GM12875 (cell line): ENCODE data around the gene SLC39A3.

Experiments used
- H3K4me3 ChIP-seq: one replicate; pipeline ENCODE4 v1.5.1; 2011; ENCODE audit warnings: low read depth, low read length, control low read depth
- TF ChIP-seq, protein P1 (sequence below): IDR thresholded peaks from 2 replicates; pipeline ENCODE4 v1.5.1; 2011; ENCODE audit warnings: low read depth, mild to moderate bottlenecking, control low read depth, inconsistent platforms, low read length, moderate library complexity, borderline replicate concordance; ENCODE audit not compliant: insufficient read depth

The SLC39A3 gene

DNA sequence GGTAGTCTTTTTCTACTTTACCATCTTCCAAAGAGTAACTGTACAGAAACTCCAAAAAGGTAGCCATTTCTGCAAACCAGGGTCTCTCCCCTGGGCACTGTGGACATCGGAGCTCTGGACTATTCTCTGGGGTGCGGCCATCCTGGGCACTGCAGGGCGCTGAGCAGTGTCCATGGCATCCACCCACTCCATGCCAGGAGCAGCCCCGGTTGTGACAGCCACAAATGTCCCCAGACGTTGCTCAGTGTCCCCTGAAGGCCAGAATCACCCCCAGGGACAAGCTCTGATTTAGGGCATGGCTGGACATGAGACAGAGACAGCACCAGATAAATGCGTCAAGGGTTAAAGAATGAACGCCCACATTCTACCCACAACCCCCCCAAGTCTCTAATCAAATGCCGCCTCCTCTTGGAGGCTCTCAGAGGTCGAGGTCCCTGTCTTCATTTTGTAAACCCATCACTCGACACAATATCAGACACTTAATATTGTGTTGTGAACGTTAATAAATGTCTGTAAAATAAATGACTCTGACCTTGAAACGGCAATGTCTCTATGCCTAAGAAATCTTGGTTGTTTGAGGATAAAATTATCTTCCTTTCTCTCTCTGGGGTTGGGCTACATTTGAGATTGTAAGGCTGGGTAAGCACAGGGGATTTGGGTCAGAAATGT lies 46.2 kb downstream of the SLC39A3 start:
- TF ChIP-seq, protein P1, sequence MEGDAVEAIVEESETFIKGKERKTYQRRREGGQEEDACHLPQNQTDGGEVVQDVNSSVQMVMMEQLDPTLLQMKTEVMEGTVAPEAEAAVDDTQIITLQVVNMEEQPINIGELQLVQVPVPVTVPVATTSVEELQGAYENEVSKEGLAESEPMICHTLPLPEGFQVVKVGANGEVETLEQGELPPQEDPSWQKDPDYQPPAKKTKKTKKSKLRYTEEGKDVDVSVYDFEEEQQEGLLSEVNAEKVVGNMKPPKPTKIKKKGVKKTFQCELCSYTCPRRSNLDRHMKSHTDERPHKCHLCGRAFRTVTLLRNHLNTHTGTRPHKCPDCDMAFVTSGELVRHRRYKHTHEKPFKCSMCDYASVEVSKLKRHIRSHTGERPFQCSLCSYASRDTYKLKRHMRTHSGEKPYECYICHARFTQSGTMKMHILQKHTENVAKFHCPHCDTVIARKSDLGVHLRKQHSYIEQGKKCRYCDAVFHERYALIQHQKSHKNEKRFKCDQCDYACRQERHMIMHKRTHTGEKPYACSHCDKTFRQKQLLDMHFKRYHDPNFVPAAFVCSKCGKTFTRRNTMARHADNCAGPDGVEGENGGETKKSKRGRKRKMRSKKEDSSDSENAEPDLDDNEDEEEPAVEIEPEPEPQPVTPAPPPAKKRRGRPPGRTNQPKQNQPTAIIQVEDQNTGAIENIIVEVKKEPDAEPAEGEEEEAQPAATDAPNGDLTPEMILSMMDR = no peak
- H3K4me3 ChIP-seq = no peak overlapping the region

DNA sequence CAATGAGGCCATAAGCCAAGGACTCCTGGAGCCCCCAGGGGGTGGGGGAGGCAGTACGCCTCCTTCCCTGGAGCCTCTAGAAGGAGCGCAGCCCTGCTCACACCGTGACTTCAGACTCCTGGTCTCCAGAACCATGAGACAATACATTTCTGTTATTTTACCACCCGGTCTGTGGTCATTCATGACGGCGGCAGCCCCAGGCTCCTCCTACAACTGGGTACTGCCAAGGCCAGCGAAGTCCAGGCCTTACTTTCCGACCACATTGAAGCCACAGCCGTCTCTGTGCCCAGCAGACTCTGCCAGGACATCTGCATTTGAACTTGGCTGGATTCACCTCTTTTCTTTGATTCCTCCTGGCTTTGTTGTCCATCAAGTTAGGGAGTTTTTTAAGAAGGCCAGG lies 47.9 kb downstream of the SLC39A3 start:
- TF ChIP-seq, protein P1 = no peak

GRCh38 chr19:2690856-2691255 lies 49.0 kb downstream of the SLC39A3 start:
- TF ChIP-seq, protein P1 = no peak
- H3K4me3 ChIP-seq = no peak overlapping the region

More for the DNA sequence above, 47.9 kb downstream of the SLC39A3 start:
- no peak overlapping the region for H3K4me3 ChIP-seq

GRCh38 chr19:2686360-2686759 lies 53.5 kb downstream of the SLC39A3 start:
- H3K4me3 ChIP-seq = no peak overlapping the region
- TF ChIP-seq, protein P1 = no peak

DNA sequence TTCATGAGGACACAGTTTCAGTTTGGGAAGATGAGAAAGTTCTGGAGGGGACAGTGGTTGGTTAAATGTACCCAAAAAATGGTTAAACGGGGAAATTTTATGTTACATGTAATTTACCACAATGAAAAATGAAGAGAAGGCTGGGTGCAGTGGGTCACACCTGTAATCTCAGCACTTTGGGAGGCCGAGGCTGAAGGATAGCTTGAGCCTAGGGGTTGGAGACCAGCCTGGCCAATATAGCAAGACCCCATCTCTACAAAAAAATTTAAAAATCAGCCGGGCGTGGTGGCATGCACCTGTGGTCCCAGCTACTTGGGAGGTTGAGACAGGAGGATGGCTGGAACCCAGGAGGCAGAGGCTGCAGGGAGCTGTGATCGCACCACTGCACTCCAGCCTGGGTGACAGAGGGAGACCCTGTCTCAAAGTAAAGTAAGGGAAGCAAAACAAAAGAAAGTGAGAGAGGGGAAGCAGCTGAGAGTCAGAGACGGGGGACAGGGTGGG lies 54.6 kb downstream of the SLC39A3 start:
- no peak overlapping the region for H3K4me3 ChIP-seq
- TF ChIP-seq, protein P1 = no peak

DNA sequence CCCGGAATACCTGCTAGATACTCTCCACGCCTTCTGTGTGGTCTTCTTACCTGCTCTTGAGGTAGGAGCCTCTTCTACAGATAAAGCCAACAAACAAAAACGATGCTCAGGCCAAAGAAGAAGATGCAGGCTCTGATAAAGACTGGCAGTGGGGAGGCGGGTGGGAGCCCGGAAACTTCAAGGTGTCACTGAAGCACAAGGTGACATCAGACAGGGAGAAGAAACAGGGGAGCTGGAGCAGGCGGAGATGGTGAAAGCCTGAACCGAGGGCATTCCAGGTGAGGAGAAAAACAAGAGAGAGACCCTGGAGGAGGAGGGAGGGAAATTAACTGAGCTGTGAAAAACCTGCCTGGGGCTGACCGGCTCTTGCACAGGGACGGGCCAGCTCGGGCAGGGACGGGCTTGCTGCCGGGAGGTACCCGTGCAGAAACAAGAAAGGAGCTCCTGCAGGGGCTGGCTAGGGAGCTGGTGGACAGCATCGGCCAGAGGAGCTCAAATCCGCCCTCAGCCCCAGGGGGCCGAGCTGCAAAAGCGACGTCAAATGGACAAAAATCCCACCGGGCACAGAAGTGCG lies 56.3 kb downstream of the SLC39A3 start:
- no peak overlapping the region for H3K4me3 ChIP-seq
- TF ChIP-seq, protein P1 = no peak
